IMR-90 (cell line): Measurements from ENCODE around the gene LZTS3. TPM values are rescaled to one million over a fixed set of nuclear protein-coding genes. Genes with fewer than 3 reads are reported as not detected.

ENCODE experiments used
- ATAC-seq: fragments of 200-7000 bp; cut with Tn5 transposase; 2 replicates; pipeline ENCODE4 v1.9.1; 2020; ENCODE audit warnings: low read depth, mild to moderate bottlenecking, moderate library complexity
- BruUV-seq: library from RNA; stranded (reverse); fragments of 400-500 nt; replicated peaks from 2 replicates; lab custom pipeline; 2021; lab: Mats Ljungman, UMichigan
- CTCF ChIA-PET: fragments of 300-600 bp; formaldehyde crosslinking; extraction: SDS; loops from one replicate; lab custom pipeline; 2021; ENCODE audit warnings: antibody characterized with exemption; lab: Yijun Ruan, JAX
- POLR2A ChIA-PET: fragments of 300-600 bp; sonication (Branson Sonifier 250); formaldehyde crosslinking; loops from one replicate; lab custom pipeline; 2022; ENCODE audit warnings: antibody characterized with exemption; ENCODE audit not compliant: unreplicated experiment; lab: Charles Lee
- DNase-seq: peaks from one replicate; pipeline ENCODE4 v3.0.0; 2013
- H2AFZ ChIP-seq: replicated peaks from 2 replicates; pipeline ENCODE3; 2013; ENCODE audit warnings: low read length, mild to moderate bottlenecking; ENCODE audit not compliant: poor library complexity
- H2AK5ac ChIP-seq: 2 replicates; pipeline ENCODE4 v1.6.1; 2013; ENCODE audit warnings: low read depth, low read length, inconsistent platforms
- H2AK9ac ChIP-seq: replicated peaks from 2 replicates; pipeline ENCODE3; 2013; ENCODE audit warnings: mild to moderate bottlenecking, low read depth, low read length, moderate library complexity; ENCODE audit not compliant: poor library complexity
- H2BK120ac ChIP-seq: 2 replicates; pipeline ENCODE4 v1.6.1; 2013; ENCODE audit warnings: low read depth, low read length, inconsistent platforms
- H2BK15ac ChIP-seq: 3 replicates; pipeline ENCODE4 v1.6.1; 2013; ENCODE audit warnings: low read depth, low read length, inconsistent platforms
- H2BK20ac ChIP-seq: 2 replicates; pipeline ENCODE4 v1.6.1; 2013; ENCODE audit warnings: low read depth, mild to moderate bottlenecking, inconsistent platforms, low read length, moderate library complexity
- H2BK5ac ChIP-seq: 2 replicates; pipeline ENCODE4 v1.6.1; 2013; ENCODE audit warnings: mild to moderate bottlenecking, low read depth, low read length, inconsistent platforms; ENCODE audit not compliant: poor library complexity, severe bottlenecking
- H3K14ac ChIP-seq: replicated peaks from 2 replicates; pipeline ENCODE4 v1.6.1; 2013; ENCODE audit warnings: low read depth, low read length, inconsistent platforms
- H3K18ac ChIP-seq: 2 replicates; pipeline ENCODE4 v1.6.1; 2013; ENCODE audit warnings: low read depth, low read length, control low read depth
- H3K23ac ChIP-seq: 2 replicates; pipeline ENCODE4 v1.6.1; 2013; ENCODE audit warnings: low read depth, low read length, inconsistent platforms
- H3K27ac ChIP-seq: 2 replicates; pipeline ENCODE4 v1.5.1; 2013; ENCODE audit warnings: mild to moderate bottlenecking, control low read depth, low read length; ENCODE audit not compliant: insufficient read depth
- H3K27me3 ChIP-seq: 2 replicates; pipeline ENCODE4 v1.6.1; 2013; ENCODE audit warnings: low read length; ENCODE audit not compliant: control insufficient read depth, insufficient read depth
- H3K36me3 ChIP-seq: 2 replicates; pipeline ENCODE4 v1.6.1; 2013; ENCODE audit warnings: low read length, mixed read lengths; ENCODE audit not compliant: control insufficient read depth, insufficient read depth
- H3K4ac ChIP-seq: 2 replicates; pipeline ENCODE4 v1.6.1; 2013; ENCODE audit warnings: low read depth, low read length, inconsistent platforms
- H3K4me1 ChIP-seq: 2 replicates; pipeline ENCODE4 v1.6.1; 2013; ENCODE audit warnings: low read length, mixed read lengths; ENCODE audit not compliant: control insufficient read depth, insufficient read depth
- H3K4me2 ChIP-seq: 2 replicates; pipeline ENCODE4 v1.6.1; 2013; ENCODE audit warnings: low read depth, mild to moderate bottlenecking, control low read depth, low read length, moderate library complexity
- H3K4me3 ChIP-seq: 2 replicates; pipeline ENCODE4 v1.5.1; 2013; ENCODE audit warnings: low read depth, mild to moderate bottlenecking, control low read depth, low read length, moderate library complexity; ENCODE audit not compliant: insufficient read depth
- H3K56ac ChIP-seq: 2 replicates; pipeline ENCODE4 v1.6.1; 2013; ENCODE audit warnings: low read length, inconsistent platforms; ENCODE audit not compliant: insufficient read depth; ENCODE audit errors: extremely low read depth
- H3K79me1 ChIP-seq, 2 experiments: 2 replicates each; pipeline ENCODE4 v1.6.1; 2013; ENCODE audit warnings: low read length in 2 of 2, inconsistent platforms in 1 of 2, low read depth in 1 of 2
- H3K9ac ChIP-seq: 2 replicates; pipeline ENCODE4 v1.6.1; 2013; ENCODE audit warnings: low read depth, low read length, control low read depth
- H3K9me1 ChIP-seq: 2 replicates; pipeline ENCODE4 v1.6.1; 2013; ENCODE audit warnings: low read length, inconsistent platforms; ENCODE audit not compliant: insufficient read depth
- H3K9me3 ChIP-seq: 2 replicates; pipeline ENCODE4 v1.6.1; 2013; ENCODE audit warnings: low read length; ENCODE audit not compliant: control insufficient read depth, insufficient read depth
- H4K20me1 ChIP-seq: 2 replicates; pipeline ENCODE4 v1.6.1; 2013; ENCODE audit warnings: low read length, inconsistent platforms; ENCODE audit not compliant: insufficient read depth
- H4K5ac ChIP-seq: 2 replicates; pipeline ENCODE4 v1.6.1; 2013; ENCODE audit warnings: mild to moderate bottlenecking, low read depth, low read length, control low read depth
- H4K8ac ChIP-seq, 2 experiments: 2 replicates each; pipeline ENCODE4 v1.6.1; 2013; ENCODE audit warnings: low read depth in 2 of 2, low read length in 2 of 2, control low read depth in 1 of 2, inconsistent platforms in 1 of 2
- H4K91ac ChIP-seq: 2 replicates; pipeline ENCODE4 v1.6.1; 2013; ENCODE audit warnings: low read depth, low read length, inconsistent platforms; ENCODE audit not compliant: insufficient read depth
- FOS ChIP-seq: fragments of 150-350 bp; IDR thresholded peaks from 2 replicates; pipeline ENCODE4 v1.6.1; 2016; ENCODE audit warnings: low read depth, low read length
- MAZ ChIP-seq: IDR thresholded peaks from 2 replicates; pipeline ENCODE4 v1.6.1; 2012; ENCODE audit warnings: low read depth, mild to moderate bottlenecking, low read length, improper control_type of control experiment, moderate library complexity, borderline replicate concordance
- RCOR1 ChIP-seq: IDR thresholded peaks from 2 replicates; pipeline ENCODE4 v1.6.1; 2012; ENCODE audit warnings: mild to moderate bottlenecking, low read length, improper control_type of control experiment; ENCODE audit not compliant: insufficient replicate concordance
- SMC3 ChIP-seq: fragments of 150-350 bp; IDR thresholded peaks from 2 replicates; pipeline ENCODE4 v1.6.1; 2016; ENCODE audit warnings: low read depth, mild to moderate bottlenecking, antibody characterized with exemption, low read length, moderate library complexity
- WGBS, 2 experiments: methylation state at CpG; one replicate each; pipeline versions ENCODE4 v1.1.5 to v1.1.7; 2013; ENCODE audit warnings: missing lambda C conversion rate in 2 of 2; ENCODE audit not compliant: insufficient read length in 1 of 2; ENCODE audit errors: extremely low coverage in 2 of 2; 5-methylcytosine and 5-hydroxymethylcytosine counted together
- dilution Hi-C: fragments of 300-500 bp; cut with HindIII; formaldehyde crosslinking; loops from one replicate; pipeline ENCODE4 v1.14.3; 2018; ENCODE audit warnings: low sequenced_read_pairs; ENCODE audit not compliant: unreplicated experiment
- in situ Hi-C: fragments of 300-500 bp; cut with MboI; formaldehyde crosslinking; loops from 3 replicates; pipeline ENCODE4 v1.14.3; 2019; ENCODE audit warnings: low sequenced_read_pairs, inconsistent platforms, mixed read lengths
- intact Hi-C: fragments of 100-400 bp; cut with micrococcal nuclease; formaldehyde crosslinking; loops from 2 replicates; pipeline ENCODE4 v1.10.0; 2022
- polyA plus RNA-seq, 3 experiments: library from polyadenylated mRNA; depleted of rRNA; stranded (reverse); fragments of >200 nt; gene quantifications; 2 replicates each; pipeline ENCODE4 v1.2.3, GENCODE V29; 2012; ENCODE audit warnings: low replicate concordance in 1 of 3
- total RNA-seq: library from RNA; depleted of rRNA; stranded (reverse); fragments of >200 nt; gene quantifications from 2 replicates; pipeline ENCODE4 v1.2.3, GENCODE V29; 2012

Gene LZTS3
- total and polyA plus RNA-seq, 2 of the 4 experiments (the other 2 are of a cell fraction) = 1.4 to 3.2 TPM

- Histone ChIP-seq H3K56ac (no peak overlapping the region), H2BK20ac (no peak overlapping the region), H3K4me2 (no peak overlapping the region), H3K23ac (no peak overlapping the region), H3K18ac (no peak overlapping the region), H3K4me3 (no peak overlapping the region), H3K27ac (no peak overlapping the region), H2AFZ (peak overlapping the region; percentile 43), H3K36me3 (no peaks in the 10 kb centered on the region), H2AK5ac (no peak overlapping the region), H3K9me1 (no peaks in the 10 kb centered on the region), H2BK120ac (no peak overlapping the region), H2BK15ac (no peak overlapping the region), H3K4me1 (peaks cover 5% of the 10 kb centered on the region; the same call in 1 of the 2 replicates), H3K79me1 (peaks cover 0 to 2% of the 10 kb centered on the region in 2 experiments; a peak in 1 of 4 replicates), H3K14ac (no peak overlapping the region), H3K9me3 (no peaks in the 10 kb centered on the region), H2AK9ac (peak overlapping the region; percentile 50), H4K20me1 (no peaks in the 10 kb centered on the region), H4K91ac (no peak overlapping the region), H3K9ac (no peak overlapping the region), H3K4ac (no peak overlapping the region), H4K8ac (no peak overlapping the region), H2BK5ac (no peak overlapping the region), H3K27me3 (peaks cover 31% of the 10 kb centered on the region), H4K5ac (no peak overlapping the region)
- no TSS peak for BruUV-seq
- WGBS, 2 experiments = 14% methylated on average over 14 of the region's 39 CpGs; no CpG with 5 or more reads in 1 of the 2 experiments
- in situ Hi-C loops = no loop called here
- ATAC-seq (no peak), DNase-seq (no peak)
- intact Hi-C loops = no loop called here
- CTCF ChIA-PET = no interaction called here
- dilution Hi-C loops = no loop called here
- POLR2A ChIA-PET = no interaction called here
- no peak for TF ChIP-seq RCOR1
- no peak for TF ChIP-seq MAZ
- no peak for TF ChIP-seq SMC3
- no peak for TF ChIP-seq FOS
Observed at GRCh38 chr20:3168079-3168828, 5.1 kb downstream of the LZTS3 start.
